DND-41 (cell line): ENCODE measurements around the gene RANBP2.

Experiments
- ATAC-seq: fragments of 200-7000 bp; cut with Tn5 transposase; 3 replicates; pipeline ENCODE4 v1.9.1; 2021; ENCODE audit warnings: low read depth; ENCODE audit not compliant: insufficient read depth
- DNase-seq: peaks from one replicate; pipeline ENCODE4 v3.0.0-alpha.2; 2020
- H2AFZ ChIP-seq: 2 replicates; pipeline ENCODE4 v1.6.0; 2012; ENCODE audit warnings: low read depth, low read length
- H3K27ac ChIP-seq: 2 replicates; pipeline ENCODE4 v1.5.1; 2012; ENCODE audit warnings: low read length, inconsistent platforms
- H3K27me3 ChIP-seq: fragments of 200-600 bp; sonication (generic); 2 replicates; pipeline ENCODE4 v1.6.0; 2012; ENCODE audit warnings: low read length, mild to moderate bottlenecking, inconsistent platforms; ENCODE audit not compliant: insufficient read depth, poor library complexity
- H3K36me3 ChIP-seq: 2 replicates; pipeline ENCODE4 v1.5.1; 2012; ENCODE audit warnings: low read length, inconsistent platforms; ENCODE audit not compliant: insufficient read depth
- H3K4me1 ChIP-seq: 2 replicates; pipeline ENCODE4 v1.5.1; 2012; ENCODE audit warnings: mild to moderate bottlenecking, low read length; ENCODE audit not compliant: insufficient read depth
- H3K4me2 ChIP-seq: 2 replicates; pipeline ENCODE4 v1.6.0; 2012; ENCODE audit warnings: mild to moderate bottlenecking, moderate library complexity, low read length, inconsistent platforms; ENCODE audit not compliant: insufficient read depth
- H3K4me3 ChIP-seq, 2 experiments: fragments of 200-600 bp in 1 of 2; shearing (Covaris generic) in 1 of 2; 2 replicates each; pipeline ENCODE4 v1.5.1; 2012 to 2016; ENCODE audit warnings: inconsistent platforms in 2 of 2, low read length in 2 of 2, mild to moderate bottlenecking in 2 of 2, low read depth in 1 of 2, moderate library complexity in 1 of 2
- H3K79me2 ChIP-seq: 2 replicates; pipeline ENCODE4 v1.6.0; 2012; ENCODE audit warnings: low read length, inconsistent platforms; ENCODE audit not compliant: insufficient read depth
- H3K9ac ChIP-seq: 2 replicates; pipeline ENCODE4 v1.6.0; 2012; ENCODE audit warnings: low read depth, mild to moderate bottlenecking, inconsistent platforms, low read length, moderate library complexity
- H3K9me3 ChIP-seq: 2 replicates; pipeline ENCODE4 v1.5.1; 2012; ENCODE audit warnings: low read length, moderate library complexity, mild to moderate bottlenecking, inconsistent platforms; ENCODE audit not compliant: insufficient read depth, severe bottlenecking
- H4K20me1 ChIP-seq: 2 replicates; pipeline ENCODE4 v1.6.0; 2012; ENCODE audit warnings: low read length; ENCODE audit not compliant: insufficient read depth
- EZH2 ChIP-seq: IDR thresholded peaks from 3 replicates; pipeline ENCODE4 v1.6.1; 2012; ENCODE audit warnings: borderline replicate concordance, low read depth, mild to moderate bottlenecking, moderate library complexity, low read length, inconsistent platforms; ENCODE audit not compliant: severe bottlenecking
- TF ChIP-seq, protein P1 (sequence below): IDR thresholded peaks from 2 replicates; pipeline ENCODE4 v1.5.1; 2012; ENCODE audit warnings: borderline replicate concordance, low read length, moderate library complexity, mild to moderate bottlenecking; ENCODE audit not compliant: poor library complexity, severe bottlenecking; ENCODE audit errors: extremely low read depth

RANBP2 gene

GRCh38 chr2:108805782-108806181 is 86.5 kb downstream of the RANBP2 start:
- TF ChIP-seq, protein P1, sequence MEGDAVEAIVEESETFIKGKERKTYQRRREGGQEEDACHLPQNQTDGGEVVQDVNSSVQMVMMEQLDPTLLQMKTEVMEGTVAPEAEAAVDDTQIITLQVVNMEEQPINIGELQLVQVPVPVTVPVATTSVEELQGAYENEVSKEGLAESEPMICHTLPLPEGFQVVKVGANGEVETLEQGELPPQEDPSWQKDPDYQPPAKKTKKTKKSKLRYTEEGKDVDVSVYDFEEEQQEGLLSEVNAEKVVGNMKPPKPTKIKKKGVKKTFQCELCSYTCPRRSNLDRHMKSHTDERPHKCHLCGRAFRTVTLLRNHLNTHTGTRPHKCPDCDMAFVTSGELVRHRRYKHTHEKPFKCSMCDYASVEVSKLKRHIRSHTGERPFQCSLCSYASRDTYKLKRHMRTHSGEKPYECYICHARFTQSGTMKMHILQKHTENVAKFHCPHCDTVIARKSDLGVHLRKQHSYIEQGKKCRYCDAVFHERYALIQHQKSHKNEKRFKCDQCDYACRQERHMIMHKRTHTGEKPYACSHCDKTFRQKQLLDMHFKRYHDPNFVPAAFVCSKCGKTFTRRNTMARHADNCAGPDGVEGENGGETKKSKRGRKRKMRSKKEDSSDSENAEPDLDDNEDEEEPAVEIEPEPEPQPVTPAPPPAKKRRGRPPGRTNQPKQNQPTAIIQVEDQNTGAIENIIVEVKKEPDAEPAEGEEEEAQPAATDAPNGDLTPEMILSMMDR, result no peak
- no peak for TF ChIP-seq EZH2
- Histone ChIP-seq H3K9ac (no peak overlapping the region), H3K79me2 (peaks cover 80% of the 10 kb centered on the region), H3K9me3 (peaks cover 20% of the 10 kb centered on the region), H4K20me1 (peaks cover 40% of the 10 kb centered on the region), H3K4me3 (no peak overlapping the region), H2AFZ (no peak overlapping the region), H3K36me3 (peaks cover 80% of the 10 kb centered on the region), H3K27me3 (no peaks in the 10 kb centered on the region), H3K27ac (no peak overlapping the region), H3K4me2 (no peak overlapping the region), H3K4me1 (peaks cover 4% of the 10 kb centered on the region)
- ATAC-seq, result 0 out of 3 replicates have a peak, but pooled peaks have one; percentile 22
- DNase-seq, result no peak

DNA sequence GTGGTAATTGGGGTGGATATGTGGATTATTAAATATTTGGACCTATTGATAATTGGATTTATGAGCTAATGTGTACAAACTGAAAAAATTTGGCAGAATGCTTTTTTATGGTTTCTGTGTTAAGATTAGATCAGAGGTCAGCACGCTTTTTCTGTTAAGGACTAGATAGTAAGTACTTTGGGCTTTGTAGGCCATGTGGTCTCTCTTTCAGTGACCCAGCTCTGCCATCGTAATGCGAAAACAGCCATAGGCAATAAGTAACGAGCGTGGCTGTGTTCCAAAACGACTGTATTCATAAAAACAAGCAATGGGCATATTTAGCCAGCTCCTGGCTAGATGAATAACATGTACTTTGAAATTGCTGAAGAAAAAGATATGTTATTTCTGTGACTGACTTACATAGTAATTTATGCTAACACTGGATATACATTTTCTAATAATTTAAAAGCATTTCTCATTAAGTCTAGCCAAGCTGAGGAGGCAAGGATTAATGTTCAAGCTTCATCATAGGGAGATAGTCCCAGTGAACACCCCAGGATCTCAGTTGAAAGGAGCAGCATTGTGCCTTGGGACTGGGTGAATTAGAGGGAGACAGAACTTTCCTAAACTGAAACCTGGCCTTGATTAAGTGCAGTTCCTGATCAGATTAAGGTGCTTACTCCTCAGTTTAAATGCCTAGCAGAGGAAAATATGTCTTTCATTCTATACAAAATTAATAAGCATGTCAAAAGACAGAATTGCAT is 87.3 kb downstream of the RANBP2 start:
- Histone ChIP-seq H3K27ac (no peak overlapping the region), H3K4me1 (peaks cover 4% of the 10 kb centered on the region), H2AFZ (no peak overlapping the region), H4K20me1 (peaks cover 47% of the 10 kb centered on the region), H3K79me2 (peaks cover 87% of the 10 kb centered on the region), H3K9me3 (peaks cover 20% of the 10 kb centered on the region), H3K4me3 (no peak overlapping the region), H3K4me2 (no peak overlapping the region), H3K9ac (no peak overlapping the region), H3K36me3 (peaks cover 87% of the 10 kb centered on the region), H3K27me3 (no peaks in the 10 kb centered on the region)
- ATAC-seq (no peak), DNase-seq (no peak)
- no peak for TF ChIP-seq EZH2
- TF ChIP-seq, protein P1, result no peak

DNA sequence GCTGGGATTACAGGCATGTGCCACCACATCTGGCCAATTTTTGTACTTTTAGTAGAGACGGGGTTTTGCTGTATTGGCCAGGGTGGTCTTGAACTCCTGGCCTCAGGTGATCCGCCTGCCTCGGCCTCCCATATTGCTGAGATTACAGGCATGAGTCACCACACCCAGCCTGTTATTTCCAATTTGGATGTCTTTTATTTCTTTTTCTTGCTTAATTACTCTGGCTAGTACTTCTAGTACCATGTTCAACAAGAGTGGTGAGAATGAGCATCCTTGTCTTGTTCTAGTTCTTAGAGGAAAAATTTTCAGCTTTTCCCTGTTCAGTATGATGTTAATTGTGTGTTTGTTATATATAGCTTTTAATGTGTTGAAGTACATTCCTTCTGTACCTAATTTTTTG is 90.7 kb downstream of the RANBP2 start:
- TF ChIP-seq, protein P1, result no peak
- no peak for TF ChIP-seq EZH2
- Histone ChIP-seq H3K9ac (no peak overlapping the region), H3K4me1 (no peaks in the 10 kb centered on the region), H3K4me3 (no peak overlapping the region), H3K27ac (no peak overlapping the region), H3K79me2 (peaks cover 93% of the 10 kb centered on the region), H3K27me3 (no peaks in the 10 kb centered on the region), H2AFZ (no peak overlapping the region), H4K20me1 (peaks cover 39% of the 10 kb centered on the region), H3K9me3 (peaks cover 20% of the 10 kb centered on the region), H3K36me3 (peaks cover 96% of the 10 kb centered on the region), H3K4me2 (no peak overlapping the region)
- ATAC-seq (no peak), DNase-seq (no peak)
